SK-N-SH (cell line): Measurements from ENCODE around the gene DMRT3.
"Not testable (repeated sequence)": the region's sequence is repeated elsewhere in the genome, so short reads cannot be mapped to it uniquely, and the experiment has no call there.

Experiments
- EP300 ChIP-seq, 2 experiments: IDR thresholded peaks; 2 replicates each; pipeline versions ENCODE4 v1.4.0 to v1.6.1; 2012; ENCODE audit warnings: borderline replicate concordance in 1 of 2, low read depth in 1 of 2, low read length in 1 of 2
- EZH2phosphoT487 ChIP-seq: fragments of 200-600 bp; sonication (generic); IDR thresholded peaks from 2 replicates; pipeline ENCODE4 v1.6.1; 2017; ENCODE audit warnings: low read depth, mixed run types, mild to moderate bottlenecking, antibody characterized with exemption, moderate library complexity, borderline replicate concordance
- NRF1 ChIP-seq: IDR thresholded peaks from 2 replicates; pipeline ENCODE4 v1.6.1; 2012; ENCODE audit warnings: low read depth, mild to moderate bottlenecking, low read length
- TEAD4 ChIP-seq: IDR thresholded peaks from 2 replicates; pipeline ENCODE4 v1.4.0; 2012; ENCODE audit warnings: mild to moderate bottlenecking, borderline replicate concordance; ENCODE audit not compliant: insufficient read depth
- YY1 ChIP-seq: IDR thresholded peaks from 2 replicates; pipeline ENCODE4 v1.4.0; 2012; ENCODE audit warnings: low read depth, mild to moderate bottlenecking
- TF ChIP-seq, protein P1 (sequence below): fragments of 150-350 bp; IDR thresholded peaks from 2 replicates; pipeline ENCODE4 v1.6.1; 2017; ENCODE audit warnings: antibody characterized with exemption, low read length, low read depth, borderline replicate concordance
- TF ChIP-seq, protein P2 (sequence below): fragments of 200-600 bp; sonication (generic); IDR thresholded peaks from 2 replicates; pipeline ENCODE4 v1.6.1; 2017; ENCODE audit warnings: antibody characterized with exemption, mild to moderate bottlenecking, moderate library complexity
- TF ChIP-seq, protein P3 (sequence below): IDR thresholded peaks from 2 replicates; pipeline ENCODE4 v1.4.0; 2012; ENCODE audit warnings: low read depth

DNA sequence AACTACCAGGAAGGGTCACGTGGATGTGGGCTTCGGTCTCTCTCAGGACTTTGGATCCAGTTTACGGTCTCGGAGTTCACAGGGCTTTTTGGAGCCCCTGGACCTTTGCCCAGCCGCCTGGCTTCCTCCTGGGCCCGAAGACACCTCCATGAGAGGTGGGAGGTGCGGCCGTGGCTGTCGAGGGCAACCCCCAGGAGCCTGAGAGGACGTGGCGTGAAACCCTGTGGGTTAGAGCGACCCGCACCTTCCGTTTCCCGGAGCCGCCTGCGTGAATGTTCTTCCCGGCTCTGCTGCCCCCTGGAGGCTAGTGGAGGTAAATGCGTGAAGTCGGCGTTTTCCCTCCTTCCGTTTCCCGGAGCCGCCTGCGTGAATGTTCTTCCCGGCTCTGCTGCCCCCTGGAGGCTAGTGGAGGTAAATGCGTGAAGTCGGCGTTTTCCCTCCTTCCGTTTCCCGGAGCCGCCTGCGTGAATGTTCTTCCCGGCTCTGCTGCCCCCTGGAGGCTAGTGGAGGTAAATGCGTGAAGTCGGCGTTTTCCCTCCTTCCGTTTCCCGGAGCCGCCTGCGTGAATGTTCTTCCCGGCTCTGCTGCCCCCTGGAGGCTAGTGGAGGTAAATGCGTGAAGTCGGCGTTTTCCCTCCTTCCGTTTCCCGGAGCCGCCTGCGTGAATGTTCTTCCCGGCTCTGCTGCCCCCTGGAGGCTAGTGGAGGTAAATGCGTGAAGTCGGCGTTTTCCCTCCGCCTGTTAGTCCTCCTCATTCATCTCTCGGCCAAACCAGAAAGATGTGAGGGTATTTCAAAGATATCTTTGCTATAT, 22.1 kb downstream of the DMRT3 start:
- not testable (repeated sequence) for TF ChIP-seq EZH2phosphoT487; EP300 (IDR thresholded peaks at IDR 0.05; ENCODE audit: borderline replicate concordance in 1 of 2, low read depth in 1 of 2, low read length in 1 of 2); YY1; NRF1; TEAD4
- TF ChIP-seq, protein P1, sequence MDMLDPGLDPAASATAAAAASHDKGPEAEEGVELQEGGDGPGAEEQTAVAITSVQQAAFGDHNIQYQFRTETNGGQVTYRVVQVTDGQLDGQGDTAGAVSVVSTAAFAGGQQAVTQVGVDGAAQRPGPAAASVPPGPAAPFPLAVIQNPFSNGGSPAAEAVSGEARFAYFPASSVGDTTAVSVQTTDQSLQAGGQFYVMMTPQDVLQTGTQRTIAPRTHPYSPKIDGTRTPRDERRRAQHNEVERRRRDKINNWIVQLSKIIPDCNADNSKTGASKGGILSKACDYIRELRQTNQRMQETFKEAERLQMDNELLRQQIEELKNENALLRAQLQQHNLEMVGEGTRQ = not testable (repeated sequence)
- TF ChIP-seq, protein P2, sequence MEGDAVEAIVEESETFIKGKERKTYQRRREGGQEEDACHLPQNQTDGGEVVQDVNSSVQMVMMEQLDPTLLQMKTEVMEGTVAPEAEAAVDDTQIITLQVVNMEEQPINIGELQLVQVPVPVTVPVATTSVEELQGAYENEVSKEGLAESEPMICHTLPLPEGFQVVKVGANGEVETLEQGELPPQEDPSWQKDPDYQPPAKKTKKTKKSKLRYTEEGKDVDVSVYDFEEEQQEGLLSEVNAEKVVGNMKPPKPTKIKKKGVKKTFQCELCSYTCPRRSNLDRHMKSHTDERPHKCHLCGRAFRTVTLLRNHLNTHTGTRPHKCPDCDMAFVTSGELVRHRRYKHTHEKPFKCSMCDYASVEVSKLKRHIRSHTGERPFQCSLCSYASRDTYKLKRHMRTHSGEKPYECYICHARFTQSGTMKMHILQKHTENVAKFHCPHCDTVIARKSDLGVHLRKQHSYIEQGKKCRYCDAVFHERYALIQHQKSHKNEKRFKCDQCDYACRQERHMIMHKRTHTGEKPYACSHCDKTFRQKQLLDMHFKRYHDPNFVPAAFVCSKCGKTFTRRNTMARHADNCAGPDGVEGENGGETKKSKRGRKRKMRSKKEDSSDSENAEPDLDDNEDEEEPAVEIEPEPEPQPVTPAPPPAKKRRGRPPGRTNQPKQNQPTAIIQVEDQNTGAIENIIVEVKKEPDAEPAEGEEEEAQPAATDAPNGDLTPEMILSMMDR = not testable (repeated sequence)
- TF ChIP-seq, protein P3, sequence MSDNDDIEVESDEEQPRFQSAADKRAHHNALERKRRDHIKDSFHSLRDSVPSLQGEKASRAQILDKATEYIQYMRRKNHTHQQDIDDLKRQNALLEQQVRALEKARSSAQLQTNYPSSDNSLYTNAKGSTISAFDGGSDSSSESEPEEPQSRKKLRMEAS = not testable (repeated sequence)
